ENCODE results near the gene PITX1.

DNA sequence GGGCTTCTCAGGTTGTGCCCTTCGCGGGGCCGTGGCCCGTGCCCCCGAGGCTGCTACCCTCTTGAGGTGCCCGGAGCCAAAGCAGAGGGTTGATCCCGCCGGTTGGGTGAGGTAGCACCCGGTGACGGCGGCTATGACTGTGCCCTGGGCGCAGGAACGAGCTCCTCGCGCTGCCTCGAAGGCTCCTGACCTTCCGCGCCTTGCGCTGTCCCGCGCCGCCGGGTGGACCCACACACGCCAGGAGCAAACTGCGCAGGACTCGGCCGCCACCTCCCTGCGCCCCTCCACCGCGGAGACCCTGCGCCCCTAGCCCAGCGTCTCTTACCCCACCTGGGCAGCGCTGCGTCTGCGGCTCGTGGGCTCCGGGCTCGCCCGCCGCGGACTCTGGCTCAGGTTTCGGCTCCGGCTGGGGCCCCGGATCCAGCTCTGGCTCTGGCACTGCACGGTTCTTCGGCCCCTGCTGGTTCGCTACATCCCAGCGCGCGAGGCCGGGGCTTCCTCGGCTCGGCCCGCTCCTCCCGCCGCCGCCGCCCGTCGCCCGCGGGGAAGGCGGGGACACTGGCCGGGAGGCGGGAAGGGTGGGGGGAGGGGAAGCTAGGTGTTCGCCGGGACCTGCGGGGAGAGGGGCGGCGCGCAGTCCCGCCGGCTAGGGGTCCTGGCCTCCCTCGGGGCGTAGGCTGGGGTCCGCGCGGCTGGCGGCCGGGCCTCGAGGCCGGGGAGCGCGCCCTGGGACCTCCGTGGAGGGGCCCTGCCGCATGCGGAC, 5.4 kb upstream of the PITX1 start:
- TF ChIP-seq EP300 (IDR thresholded peaks at IDR 0.05) = no peak
- TF ChIP-seq, protein P1, sequence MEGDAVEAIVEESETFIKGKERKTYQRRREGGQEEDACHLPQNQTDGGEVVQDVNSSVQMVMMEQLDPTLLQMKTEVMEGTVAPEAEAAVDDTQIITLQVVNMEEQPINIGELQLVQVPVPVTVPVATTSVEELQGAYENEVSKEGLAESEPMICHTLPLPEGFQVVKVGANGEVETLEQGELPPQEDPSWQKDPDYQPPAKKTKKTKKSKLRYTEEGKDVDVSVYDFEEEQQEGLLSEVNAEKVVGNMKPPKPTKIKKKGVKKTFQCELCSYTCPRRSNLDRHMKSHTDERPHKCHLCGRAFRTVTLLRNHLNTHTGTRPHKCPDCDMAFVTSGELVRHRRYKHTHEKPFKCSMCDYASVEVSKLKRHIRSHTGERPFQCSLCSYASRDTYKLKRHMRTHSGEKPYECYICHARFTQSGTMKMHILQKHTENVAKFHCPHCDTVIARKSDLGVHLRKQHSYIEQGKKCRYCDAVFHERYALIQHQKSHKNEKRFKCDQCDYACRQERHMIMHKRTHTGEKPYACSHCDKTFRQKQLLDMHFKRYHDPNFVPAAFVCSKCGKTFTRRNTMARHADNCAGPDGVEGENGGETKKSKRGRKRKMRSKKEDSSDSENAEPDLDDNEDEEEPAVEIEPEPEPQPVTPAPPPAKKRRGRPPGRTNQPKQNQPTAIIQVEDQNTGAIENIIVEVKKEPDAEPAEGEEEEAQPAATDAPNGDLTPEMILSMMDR (IDR thresholded peaks at IDR 0.05) = no peak

All from ovary (tissue), 3 donors.